HEK293 (cell line): ENCODE measurements around the gene SLC19A1.

Experiments used
- RBAK ChIP-seq: fragments of 450-650 bp; formaldehyde crosslinking; IDR thresholded peaks from 2 replicates; pipeline ENCODE4 v1.5.1; 2016; ENCODE audit warnings: missing biosample characterization, missing genetic modification characterization
- REST ChIP-seq: fragments of 450-650 bp; formaldehyde crosslinking; IDR thresholded peaks from 2 replicates; pipeline ENCODE4 v1.5.1; 2016; ENCODE audit warnings: missing biosample characterization, missing genetic modification characterization
- TRIM28 ChIP-seq: IDR thresholded peaks from 2 replicates; pipeline ENCODE4 v1.6.1; 2011; ENCODE audit warnings: low read length, control low read depth, borderline replicate concordance
- ZBTB48 ChIP-seq: fragments of 450-650 bp; formaldehyde crosslinking; IDR thresholded peaks from 2 replicates; pipeline ENCODE4 v1.5.1; 2016; ENCODE audit warnings: missing biosample characterization, missing genetic modification characterization
- ZEB2 ChIP-seq: fragments of 450-650 bp; formaldehyde crosslinking; IDR thresholded peaks from 2 replicates; pipeline ENCODE4 v1.5.1; 2016; ENCODE audit warnings: missing biosample characterization, missing genetic modification characterization
- ZFP3 ChIP-seq: fragments of 450-650 bp; formaldehyde crosslinking; IDR thresholded peaks from 2 replicates; pipeline ENCODE4 v1.5.1; 2016; ENCODE audit warnings: low read depth, missing biosample characterization, missing genetic modification characterization
- ZFP37 ChIP-seq: fragments of 450-650 bp; formaldehyde crosslinking; IDR thresholded peaks from 2 replicates; pipeline ENCODE4 v1.5.1; 2016; ENCODE audit warnings: missing biosample characterization, missing genetic modification characterization
- ZNF112 ChIP-seq: fragments of 450-650 bp; formaldehyde crosslinking; IDR thresholded peaks from 2 replicates; pipeline ENCODE4 v1.5.0; 2017; ENCODE audit warnings: missing biosample characterization, missing genetic modification characterization
- ZNF274 ChIP-seq, 2 experiments: fragments of 200-500 bp in 1 of 2; fragments of 450-650 bp in 1 of 2; sonication (Bioruptor generic) in 1 of 2; formaldehyde crosslinking in 1 of 2; IDR thresholded peaks; 2 replicates each; pipeline versions ENCODE4 v1.5.1 to v1.6.1; 2014 to 2016; ENCODE audit warnings: borderline replicate concordance in 1 of 2, inconsistent platforms in 1 of 2, low read length in 1 of 2, missing biosample characterization in 1 of 2, missing genetic modification characterization in 1 of 2
- ZNF302 ChIP-seq: fragments of 450-650 bp; formaldehyde crosslinking; IDR thresholded peaks from 2 replicates; pipeline ENCODE4 v1.5.1; 2016; ENCODE audit warnings: missing biosample characterization, missing genetic modification characterization, low read depth
- ZNF311 ChIP-seq: fragments of 450-650 bp; formaldehyde crosslinking; IDR thresholded peaks from 2 replicates; pipeline ENCODE4 v1.5.1; 2017; ENCODE audit warnings: missing biosample characterization, missing genetic modification characterization, borderline replicate concordance
- ZNF398 ChIP-seq: fragments of 450-650 bp; formaldehyde crosslinking; IDR thresholded peaks from 2 replicates; pipeline ENCODE4 v1.5.1; 2017; ENCODE audit warnings: missing biosample characterization, missing genetic modification characterization
- ZNF433 ChIP-seq: fragments of 450-650 bp; formaldehyde crosslinking; IDR thresholded peaks from 2 replicates; pipeline ENCODE4 v1.5.1; 2016; ENCODE audit warnings: missing biosample characterization, missing genetic modification characterization, low read depth
- ZNF501 ChIP-seq: fragments of 450-650 bp; formaldehyde crosslinking; IDR thresholded peaks from 2 replicates; pipeline ENCODE4 v1.5.1; 2016; ENCODE audit warnings: missing biosample characterization, missing genetic modification characterization
- ZNF561 ChIP-seq: fragments of 450-650 bp; IDR thresholded peaks from 2 replicates; pipeline ENCODE4 v1.5.1; 2018; ENCODE audit warnings: missing biosample characterization, missing genetic modification characterization, borderline replicate concordance
- ZNF580 ChIP-seq: fragments of 450-650 bp; formaldehyde crosslinking; IDR thresholded peaks from 2 replicates; pipeline ENCODE4 v1.5.1; 2016; ENCODE audit warnings: missing biosample characterization, missing genetic modification characterization
- ZNF585B ChIP-seq: fragments of 450-650 bp; formaldehyde crosslinking; IDR thresholded peaks from 2 replicates; pipeline ENCODE4 v1.5.1; 2016; ENCODE audit warnings: missing biosample characterization, missing genetic modification characterization
- ZNF654 ChIP-seq: fragments of 450-650 bp; formaldehyde crosslinking; IDR thresholded peaks from 2 replicates; pipeline ENCODE4 v1.5.1; 2016; ENCODE audit warnings: low read depth, missing biosample characterization, missing genetic modification characterization
- ZNF660 ChIP-seq: fragments of 450-650 bp; IDR thresholded peaks from 2 replicates; pipeline ENCODE4 v1.5.1; 2018; ENCODE audit warnings: missing biosample characterization, mild to moderate bottlenecking, missing genetic modification characterization
- ZNF785 ChIP-seq: fragments of 450-650 bp; formaldehyde crosslinking; IDR thresholded peaks from 2 replicates; pipeline ENCODE4 v1.5.1; 2016; ENCODE audit warnings: missing biosample characterization, missing genetic modification characterization
- ZSCAN30 ChIP-seq: fragments of 450-650 bp; IDR thresholded peaks from 2 replicates; pipeline ENCODE4 v1.5.1; 2018; ENCODE audit warnings: missing biosample characterization, mild to moderate bottlenecking, missing genetic modification characterization, moderate library complexity
- ZXDB ChIP-seq: fragments of 450-650 bp; formaldehyde crosslinking; IDR thresholded peaks from 2 replicates; pipeline ENCODE4 v1.5.1; 2016; ENCODE audit warnings: missing biosample characterization, missing genetic modification characterization
- TF ChIP-seq, protein P1 (sequence below): fragments of 450-650 bp; formaldehyde crosslinking; IDR thresholded peaks from 2 replicates; pipeline ENCODE4 v1.5.1; 2017; ENCODE audit warnings: missing biosample characterization, missing genetic modification characterization
- TF ChIP-seq, protein P2 (sequence below): fragments of 450-650 bp; formaldehyde crosslinking; IDR thresholded peaks from 2 replicates; pipeline ENCODE4 v1.5.1; 2016; ENCODE audit warnings: missing biosample characterization, missing genetic modification characterization
- TF ChIP-seq, protein P3 (sequence below): fragments of 450-650 bp; formaldehyde crosslinking; IDR thresholded peaks from 2 replicates; pipeline ENCODE4 v1.5.1; 2016; ENCODE audit warnings: missing biosample characterization, missing genetic modification characterization, borderline replicate concordance

The SLC19A1 gene

GRCh38 chr21:45590726-45591618 lies 48.7 kb upstream of the SLC19A1 start (continued):
- TF ChIP-seq ZNF302 (tag by site-specific recombination) (no peak), ZXDB (no peak), TRIM28 (no peak), ZNF398 (no peak; the same call in 1 of the 2 replicates), ZNF311 (tag by site-specific recombination) (peak; percentile 98; the same call in 1 of the 2 replicates), ZFP3 (tag by site-specific recombination) (no peak), ZNF112 (tag by site-specific recombination) (no peak), ZNF654 (tag by site-specific recombination) (no peak), ZNF274 (IDR thresholded peaks at IDR 0.05; ENCODE audit: low read length) (no peak), ZNF274 (tag by site-specific recombination; IDR thresholded peaks at IDR 0.05; ENCODE audit: borderline replicate concordance) (no peak; the same call in 1 of the 2 replicates), ZNF660 (tag by site-specific recombination) (no peak), ZNF785 (tag by site-specific recombination) (peak; percentile 75), ZBTB48 (tag by site-specific recombination) (peak; percentile 45; the same call in 1 of the 2 replicates), ZNF561 (no peak), RBAK (tag by site-specific recombination) (no peak; the same call in 1 of the 2 replicates), REST (tag by site-specific recombination) (no peak), ZEB2 (0 out of 2 replicates have a peak, but pooled peaks have one; percentile 59), ZNF433 (no peak), ZFP37 (no peak), ZNF585B (no peak), ZNF501 (no peak), ZNF580 (tag by site-specific recombination) (no peak), ZSCAN30 (no peak)
- TF ChIP-seq, protein P1, sequence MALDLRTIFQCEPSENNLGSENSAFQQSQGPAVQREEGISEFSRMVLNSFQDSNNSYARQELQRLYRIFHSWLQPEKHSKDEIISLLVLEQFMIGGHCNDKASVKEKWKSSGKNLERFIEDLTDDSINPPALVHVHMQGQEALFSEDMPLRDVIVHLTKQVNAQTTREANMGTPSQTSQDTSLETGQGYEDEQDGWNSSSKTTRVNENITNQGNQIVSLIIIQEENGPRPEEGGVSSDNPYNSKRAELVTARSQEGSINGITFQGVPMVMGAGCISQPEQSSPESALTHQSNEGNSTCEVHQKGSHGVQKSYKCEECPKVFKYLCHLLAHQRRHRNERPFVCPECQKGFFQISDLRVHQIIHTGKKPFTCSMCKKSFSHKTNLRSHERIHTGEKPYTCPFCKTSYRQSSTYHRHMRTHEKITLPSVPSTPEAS (tag by site-specific recombination) = peak; percentile 76
- TF ChIP-seq, protein P2, sequence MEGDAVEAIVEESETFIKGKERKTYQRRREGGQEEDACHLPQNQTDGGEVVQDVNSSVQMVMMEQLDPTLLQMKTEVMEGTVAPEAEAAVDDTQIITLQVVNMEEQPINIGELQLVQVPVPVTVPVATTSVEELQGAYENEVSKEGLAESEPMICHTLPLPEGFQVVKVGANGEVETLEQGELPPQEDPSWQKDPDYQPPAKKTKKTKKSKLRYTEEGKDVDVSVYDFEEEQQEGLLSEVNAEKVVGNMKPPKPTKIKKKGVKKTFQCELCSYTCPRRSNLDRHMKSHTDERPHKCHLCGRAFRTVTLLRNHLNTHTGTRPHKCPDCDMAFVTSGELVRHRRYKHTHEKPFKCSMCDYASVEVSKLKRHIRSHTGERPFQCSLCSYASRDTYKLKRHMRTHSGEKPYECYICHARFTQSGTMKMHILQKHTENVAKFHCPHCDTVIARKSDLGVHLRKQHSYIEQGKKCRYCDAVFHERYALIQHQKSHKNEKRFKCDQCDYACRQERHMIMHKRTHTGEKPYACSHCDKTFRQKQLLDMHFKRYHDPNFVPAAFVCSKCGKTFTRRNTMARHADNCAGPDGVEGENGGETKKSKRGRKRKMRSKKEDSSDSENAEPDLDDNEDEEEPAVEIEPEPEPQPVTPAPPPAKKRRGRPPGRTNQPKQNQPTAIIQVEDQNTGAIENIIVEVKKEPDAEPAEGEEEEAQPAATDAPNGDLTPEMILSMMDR = no peak
- TF ChIP-seq, protein P3, sequence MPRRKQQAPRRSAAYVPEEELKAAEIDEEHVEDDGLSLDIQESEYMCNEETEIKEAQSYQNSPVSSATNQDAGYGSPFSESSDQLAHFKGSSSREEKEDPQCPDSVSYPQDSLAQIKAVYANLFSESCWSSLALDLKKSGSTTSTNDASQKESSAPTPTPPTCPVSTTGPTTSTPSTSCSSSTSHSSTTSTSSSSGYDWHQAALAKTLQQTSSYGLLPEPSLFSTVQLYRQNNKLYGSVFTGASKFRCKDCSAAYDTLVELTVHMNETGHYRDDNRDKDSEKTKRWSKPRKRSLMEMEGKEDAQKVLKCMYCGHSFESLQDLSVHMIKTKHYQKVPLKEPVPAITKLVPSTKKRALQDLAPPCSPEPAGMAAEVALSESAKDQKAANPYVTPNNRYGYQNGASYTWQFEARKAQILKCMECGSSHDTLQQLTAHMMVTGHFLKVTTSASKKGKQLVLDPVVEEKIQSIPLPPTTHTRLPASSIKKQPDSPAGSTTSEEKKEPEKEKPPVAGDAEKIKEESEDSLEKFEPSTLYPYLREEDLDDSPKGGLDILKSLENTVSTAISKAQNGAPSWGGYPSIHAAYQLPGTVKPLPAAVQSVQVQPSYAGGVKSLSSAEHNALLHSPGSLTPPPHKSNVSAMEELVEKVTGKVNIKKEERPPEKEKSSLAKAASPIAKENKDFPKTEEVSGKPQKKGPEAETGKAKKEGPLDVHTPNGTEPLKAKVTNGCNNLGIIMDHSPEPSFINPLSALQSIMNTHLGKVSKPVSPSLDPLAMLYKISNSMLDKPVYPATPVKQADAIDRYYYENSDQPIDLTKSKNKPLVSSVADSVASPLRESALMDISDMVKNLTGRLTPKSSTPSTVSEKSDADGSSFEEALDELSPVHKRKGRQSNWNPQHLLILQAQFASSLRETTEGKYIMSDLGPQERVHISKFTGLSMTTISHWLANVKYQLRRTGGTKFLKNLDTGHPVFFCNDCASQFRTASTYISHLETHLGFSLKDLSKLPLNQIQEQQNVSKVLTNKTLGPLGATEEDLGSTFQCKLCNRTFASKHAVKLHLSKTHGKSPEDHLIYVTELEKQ (tag by site-specific recombination) = no peak; the same call in 1 of the 2 replicates
